ENCODE results near the gene ACACB. TPM values are rescaled to one million over a fixed set of nuclear protein-coding genes. Genes with fewer than 3 reads are reported as not detected.

Gene ACACB
- total RNA-seq, 1 experiment from 2014 or later, result 20.0 TPM

DNA sequence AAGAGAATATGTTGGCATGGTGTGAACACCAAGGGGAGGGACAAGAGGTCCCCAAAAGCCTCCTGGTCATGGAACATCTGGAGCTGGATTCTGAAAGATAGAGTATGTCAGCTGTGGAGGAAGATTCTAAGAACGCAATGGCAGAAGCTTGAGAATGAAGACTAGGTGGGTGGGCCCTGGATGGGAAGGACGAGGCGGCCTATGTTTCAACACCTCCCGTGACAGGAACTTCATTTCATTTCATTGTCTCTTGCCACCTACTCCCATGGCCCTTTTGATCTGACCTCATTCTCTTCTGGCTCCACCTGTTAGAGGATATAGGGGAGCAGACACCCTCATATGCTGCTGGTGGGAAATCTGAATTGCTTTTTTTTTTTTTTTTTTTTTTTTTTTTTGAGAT lies 15.6 kb upstream of the ACACB start:
- Mint-ChIP-seq H3K36me3 (peaks cover 58% of the 10 kb centered on the region), H3K9me3 (no peaks in the 10 kb centered on the region), H3K27me3 (ENCODE audit: low read depth) (no peaks in the 10 kb centered on the region), H3K27ac (no peak overlapping the region), H3K4me3 (no peak overlapping the region), H3K4me1 (peaks cover 9% of the 10 kb centered on the region)
- ChIA-PET POLR2A (no interaction called here), CTCF (interaction anchor here (2.8 kb wide), 1 partner anchor 11 kb away, joined by 9 read pairs; no protein-coding TSS in a partner anchor)
- DNase-seq (ENCODE audit: low spot score) (no peak), ATAC-seq (no peak)
- TF ChIP-seq, protein P1, sequence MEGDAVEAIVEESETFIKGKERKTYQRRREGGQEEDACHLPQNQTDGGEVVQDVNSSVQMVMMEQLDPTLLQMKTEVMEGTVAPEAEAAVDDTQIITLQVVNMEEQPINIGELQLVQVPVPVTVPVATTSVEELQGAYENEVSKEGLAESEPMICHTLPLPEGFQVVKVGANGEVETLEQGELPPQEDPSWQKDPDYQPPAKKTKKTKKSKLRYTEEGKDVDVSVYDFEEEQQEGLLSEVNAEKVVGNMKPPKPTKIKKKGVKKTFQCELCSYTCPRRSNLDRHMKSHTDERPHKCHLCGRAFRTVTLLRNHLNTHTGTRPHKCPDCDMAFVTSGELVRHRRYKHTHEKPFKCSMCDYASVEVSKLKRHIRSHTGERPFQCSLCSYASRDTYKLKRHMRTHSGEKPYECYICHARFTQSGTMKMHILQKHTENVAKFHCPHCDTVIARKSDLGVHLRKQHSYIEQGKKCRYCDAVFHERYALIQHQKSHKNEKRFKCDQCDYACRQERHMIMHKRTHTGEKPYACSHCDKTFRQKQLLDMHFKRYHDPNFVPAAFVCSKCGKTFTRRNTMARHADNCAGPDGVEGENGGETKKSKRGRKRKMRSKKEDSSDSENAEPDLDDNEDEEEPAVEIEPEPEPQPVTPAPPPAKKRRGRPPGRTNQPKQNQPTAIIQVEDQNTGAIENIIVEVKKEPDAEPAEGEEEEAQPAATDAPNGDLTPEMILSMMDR (IDR thresholded peaks at IDR 0.05), result no peak
- TF ChIP-seq CREM (CRISPR knock-in tag; IDR thresholded peaks at IDR 0.05), result no peak

DNA sequence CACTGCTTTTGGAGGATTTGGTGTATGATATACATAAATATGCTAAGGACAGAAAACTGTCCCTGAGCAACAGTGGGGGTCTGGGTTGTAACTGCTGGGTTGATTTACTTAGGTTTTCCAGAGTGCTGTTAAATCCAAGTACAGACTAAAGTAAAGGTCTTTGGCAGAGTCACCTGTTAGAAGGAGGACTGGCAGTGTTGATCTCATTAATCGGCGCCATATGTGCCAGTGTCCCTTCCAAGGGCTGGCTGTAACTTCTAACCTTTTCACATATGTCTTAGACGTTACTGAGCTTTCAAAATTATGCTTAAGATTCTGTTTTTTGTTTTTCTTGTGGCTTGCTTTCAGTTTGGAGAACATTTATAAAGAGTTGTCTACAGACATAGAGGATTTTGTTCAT lies 13.9 kb upstream of the ACACB start:
- Mint-ChIP-seq H3K27me3 (ENCODE audit: low read depth) (no peaks in the 10 kb centered on the region), H3K4me1 (peaks cover 9% of the 10 kb centered on the region)
- TF ChIP-seq TEAD4 (CRISPR knock-in tag; IDR thresholded peaks at IDR 0.05), result no peak
- TF ChIP-seq, protein P2, sequence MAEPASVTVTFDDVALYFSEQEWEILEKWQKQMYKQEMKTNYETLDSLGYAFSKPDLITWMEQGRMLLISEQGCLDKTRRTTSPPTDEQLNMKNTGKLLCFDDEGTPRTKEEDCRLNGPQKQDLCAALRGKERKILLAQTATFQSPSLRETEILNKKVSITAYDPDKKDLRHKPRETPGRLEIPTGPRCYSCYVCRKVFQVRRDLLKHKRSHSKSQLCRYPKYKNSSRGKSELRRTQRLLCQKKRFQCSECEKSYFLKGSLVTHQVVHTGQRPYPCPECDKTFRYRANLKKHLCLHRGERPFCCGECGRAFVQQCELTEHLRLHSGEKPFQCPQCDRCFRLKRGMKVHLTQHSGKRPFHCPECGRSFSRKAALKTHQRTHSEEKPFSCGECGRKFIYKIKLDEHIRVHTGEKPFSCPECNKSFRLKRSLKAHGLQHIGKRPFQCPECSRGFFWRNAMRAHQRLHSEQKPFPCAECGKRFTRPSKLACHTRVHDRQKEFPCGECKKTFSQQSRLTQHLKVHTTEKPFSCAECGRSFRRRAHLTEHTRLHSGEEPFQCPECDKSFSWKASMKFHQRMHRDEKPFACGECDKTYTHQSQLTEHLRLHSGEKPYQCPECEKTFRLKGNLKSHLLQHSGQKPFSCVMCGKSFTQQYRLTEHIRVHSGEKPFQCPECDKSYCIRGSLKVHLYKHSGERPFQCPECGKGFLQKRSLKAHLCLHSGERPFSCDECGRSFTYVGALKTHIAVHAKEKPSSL (CRISPR knock-in tag; conservative IDR thresholded peaks at IDR 0.05), result no peak
- TF ChIP-seq, protein P3, sequence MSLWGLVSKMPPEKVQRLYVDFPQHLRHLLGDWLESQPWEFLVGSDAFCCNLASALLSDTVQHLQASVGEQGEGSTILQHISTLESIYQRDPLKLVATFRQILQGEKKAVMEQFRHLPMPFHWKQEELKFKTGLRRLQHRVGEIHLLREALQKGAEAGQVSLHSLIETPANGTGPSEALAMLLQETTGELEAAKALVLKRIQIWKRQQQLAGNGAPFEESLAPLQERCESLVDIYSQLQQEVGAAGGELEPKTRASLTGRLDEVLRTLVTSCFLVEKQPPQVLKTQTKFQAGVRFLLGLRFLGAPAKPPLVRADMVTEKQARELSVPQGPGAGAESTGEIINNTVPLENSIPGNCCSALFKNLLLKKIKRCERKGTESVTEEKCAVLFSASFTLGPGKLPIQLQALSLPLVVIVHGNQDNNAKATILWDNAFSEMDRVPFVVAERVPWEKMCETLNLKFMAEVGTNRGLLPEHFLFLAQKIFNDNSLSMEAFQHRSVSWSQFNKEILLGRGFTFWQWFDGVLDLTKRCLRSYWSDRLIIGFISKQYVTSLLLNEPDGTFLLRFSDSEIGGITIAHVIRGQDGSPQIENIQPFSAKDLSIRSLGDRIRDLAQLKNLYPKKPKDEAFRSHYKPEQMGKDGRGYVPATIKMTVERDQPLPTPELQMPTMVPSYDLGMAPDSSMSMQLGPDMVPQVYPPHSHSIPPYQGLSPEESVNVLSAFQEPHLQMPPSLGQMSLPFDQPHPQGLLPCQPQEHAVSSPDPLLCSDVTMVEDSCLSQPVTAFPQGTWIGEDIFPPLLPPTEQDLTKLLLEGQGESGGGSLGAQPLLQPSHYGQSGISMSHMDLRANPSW (CRISPR knock-in tag; conservative IDR thresholded peaks at IDR 0.05; ENCODE audit: low read depth), result no peak
- TF ChIP-seq, protein P4, sequence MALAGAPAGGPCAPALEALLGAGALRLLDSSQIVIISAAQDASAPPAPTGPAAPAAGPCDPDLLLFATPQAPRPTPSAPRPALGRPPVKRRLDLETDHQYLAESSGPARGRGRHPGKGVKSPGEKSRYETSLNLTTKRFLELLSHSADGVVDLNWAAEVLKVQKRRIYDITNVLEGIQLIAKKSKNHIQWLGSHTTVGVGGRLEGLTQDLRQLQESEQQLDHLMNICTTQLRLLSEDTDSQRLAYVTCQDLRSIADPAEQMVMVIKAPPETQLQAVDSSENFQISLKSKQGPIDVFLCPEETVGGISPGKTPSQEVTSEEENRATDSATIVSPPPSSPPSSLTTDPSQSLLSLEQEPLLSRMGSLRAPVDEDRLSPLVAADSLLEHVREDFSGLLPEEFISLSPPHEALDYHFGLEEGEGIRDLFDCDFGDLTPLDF (CRISPR knock-in tag; IDR thresholded peaks at IDR 0.05), result no peak
- TF ChIP-seq, protein P5, sequence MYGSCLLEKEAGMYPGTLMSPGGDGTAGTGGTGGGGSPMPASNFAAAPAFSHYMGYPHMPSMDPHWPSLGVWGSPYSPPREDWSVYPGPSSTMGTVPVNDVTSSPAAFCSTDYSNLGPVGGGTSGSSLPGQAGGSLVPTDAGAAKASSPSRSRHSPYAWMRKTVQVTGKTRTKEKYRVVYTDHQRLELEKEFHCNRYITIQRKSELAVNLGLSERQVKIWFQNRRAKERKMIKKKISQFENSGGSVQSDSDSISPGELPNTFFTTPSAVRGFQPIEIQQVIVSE (CRISPR knock-in tag; IDR thresholded peaks at IDR 0.05; ENCODE audit: borderline replicate concordance), result no peak
- no peak for TF ChIP-seq ELF4 (CRISPR knock-in tag; IDR thresholded peaks at IDR 0.05; ENCODE audit: low read depth)
- TF ChIP-seq, protein P6, sequence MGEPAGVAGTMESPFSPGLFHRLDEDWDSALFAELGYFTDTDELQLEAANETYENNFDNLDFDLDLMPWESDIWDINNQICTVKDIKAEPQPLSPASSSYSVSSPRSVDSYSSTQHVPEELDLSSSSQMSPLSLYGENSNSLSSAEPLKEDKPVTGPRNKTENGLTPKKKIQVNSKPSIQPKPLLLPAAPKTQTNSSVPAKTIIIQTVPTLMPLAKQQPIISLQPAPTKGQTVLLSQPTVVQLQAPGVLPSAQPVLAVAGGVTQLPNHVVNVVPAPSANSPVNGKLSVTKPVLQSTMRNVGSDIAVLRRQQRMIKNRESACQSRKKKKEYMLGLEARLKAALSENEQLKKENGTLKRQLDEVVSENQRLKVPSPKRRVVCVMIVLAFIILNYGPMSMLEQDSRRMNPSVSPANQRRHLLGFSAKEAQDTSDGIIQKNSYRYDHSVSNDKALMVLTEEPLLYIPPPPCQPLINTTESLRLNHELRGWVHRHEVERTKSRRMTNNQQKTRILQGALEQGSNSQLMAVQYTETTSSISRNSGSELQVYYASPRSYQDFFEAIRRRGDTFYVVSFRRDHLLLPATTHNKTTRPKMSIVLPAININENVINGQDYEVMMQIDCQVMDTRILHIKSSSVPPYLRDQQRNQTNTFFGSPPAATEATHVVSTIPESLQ (CRISPR knock-in tag; IDR thresholded peaks at IDR 0.05), result no peak
- TF ChIP-seq, protein P7, sequence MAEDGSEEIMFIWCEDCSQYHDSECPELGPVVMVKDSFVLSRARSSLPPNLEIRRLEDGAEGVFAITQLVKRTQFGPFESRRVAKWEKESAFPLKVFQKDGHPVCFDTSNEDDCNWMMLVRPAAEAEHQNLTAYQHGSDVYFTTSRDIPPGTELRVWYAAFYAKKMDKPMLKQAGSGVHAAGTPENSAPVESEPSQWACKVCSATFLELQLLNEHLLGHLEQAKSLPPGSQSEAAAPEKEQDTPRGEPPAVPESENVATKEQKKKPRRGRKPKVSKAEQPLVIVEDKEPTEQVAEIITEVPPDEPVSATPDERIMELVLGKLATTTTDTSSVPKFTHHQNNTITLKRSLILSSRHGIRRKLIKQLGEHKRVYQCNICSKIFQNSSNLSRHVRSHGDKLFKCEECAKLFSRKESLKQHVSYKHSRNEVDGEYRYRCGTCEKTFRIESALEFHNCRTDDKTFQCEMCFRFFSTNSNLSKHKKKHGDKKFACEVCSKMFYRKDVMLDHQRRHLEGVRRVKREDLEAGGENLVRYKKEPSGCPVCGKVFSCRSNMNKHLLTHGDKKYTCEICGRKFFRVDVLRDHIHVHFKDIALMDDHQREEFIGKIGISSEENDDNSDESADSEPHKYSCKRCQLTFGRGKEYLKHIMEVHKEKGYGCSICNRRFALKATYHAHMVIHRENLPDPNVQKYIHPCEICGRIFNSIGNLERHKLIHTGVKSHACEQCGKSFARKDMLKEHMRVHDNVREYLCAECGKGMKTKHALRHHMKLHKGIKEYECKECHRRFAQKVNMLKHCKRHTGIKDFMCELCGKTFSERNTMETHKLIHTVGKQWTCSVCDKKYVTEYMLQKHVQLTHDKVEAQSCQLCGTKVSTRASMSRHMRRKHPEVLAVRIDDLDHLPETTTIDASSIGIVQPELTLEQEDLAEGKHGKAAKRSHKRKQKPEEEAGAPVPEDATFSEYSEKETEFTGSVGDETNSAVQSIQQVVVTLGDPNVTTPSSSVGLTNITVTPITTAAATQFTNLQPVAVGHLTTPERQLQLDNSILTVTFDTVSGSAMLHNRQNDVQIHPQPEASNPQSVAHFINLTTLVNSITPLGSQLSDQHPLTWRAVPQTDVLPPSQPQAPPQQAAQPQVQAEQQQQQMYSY (CRISPR knock-in tag; IDR thresholded peaks at IDR 0.05), result no peak
- TF ChIP-seq ATF1 (CRISPR knock-in tag; IDR thresholded peaks at IDR 0.05), result no peak
- TF ChIP-seq, protein P8, sequence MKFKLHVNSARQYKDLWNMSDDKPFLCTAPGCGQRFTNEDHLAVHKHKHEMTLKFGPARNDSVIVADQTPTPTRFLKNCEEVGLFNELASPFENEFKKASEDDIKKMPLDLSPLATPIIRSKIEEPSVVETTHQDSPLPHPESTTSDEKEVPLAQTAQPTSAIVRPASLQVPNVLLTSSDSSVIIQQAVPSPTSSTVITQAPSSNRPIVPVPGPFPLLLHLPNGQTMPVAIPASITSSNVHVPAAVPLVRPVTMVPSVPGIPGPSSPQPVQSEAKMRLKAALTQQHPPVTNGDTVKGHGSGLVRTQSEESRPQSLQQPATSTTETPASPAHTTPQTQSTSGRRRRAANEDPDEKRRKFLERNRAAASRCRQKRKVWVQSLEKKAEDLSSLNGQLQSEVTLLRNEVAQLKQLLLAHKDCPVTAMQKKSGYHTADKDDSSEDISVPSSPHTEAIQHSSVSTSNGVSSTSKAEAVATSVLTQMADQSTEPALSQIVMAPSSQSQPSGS (CRISPR knock-in tag; IDR thresholded peaks at IDR 0.05; ENCODE audit: borderline replicate concordance, low read depth), result no peak
- TF ChIP-seq, protein P9, sequence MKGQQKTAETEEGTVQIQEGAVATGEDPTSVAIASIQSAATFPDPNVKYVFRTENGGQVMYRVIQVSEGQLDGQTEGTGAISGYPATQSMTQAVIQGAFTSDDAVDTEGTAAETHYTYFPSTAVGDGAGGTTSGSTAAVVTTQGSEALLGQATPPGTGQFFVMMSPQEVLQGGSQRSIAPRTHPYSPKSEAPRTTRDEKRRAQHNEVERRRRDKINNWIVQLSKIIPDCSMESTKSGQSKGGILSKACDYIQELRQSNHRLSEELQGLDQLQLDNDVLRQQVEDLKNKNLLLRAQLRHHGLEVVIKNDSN (CRISPR knock-in tag; IDR thresholded peaks at IDR 0.05), result no peak
- TF ChIP-seq GABPB1 (CRISPR knock-in tag; IDR thresholded peaks at IDR 0.05), result no peak
- TF ChIP-seq, protein P10, sequence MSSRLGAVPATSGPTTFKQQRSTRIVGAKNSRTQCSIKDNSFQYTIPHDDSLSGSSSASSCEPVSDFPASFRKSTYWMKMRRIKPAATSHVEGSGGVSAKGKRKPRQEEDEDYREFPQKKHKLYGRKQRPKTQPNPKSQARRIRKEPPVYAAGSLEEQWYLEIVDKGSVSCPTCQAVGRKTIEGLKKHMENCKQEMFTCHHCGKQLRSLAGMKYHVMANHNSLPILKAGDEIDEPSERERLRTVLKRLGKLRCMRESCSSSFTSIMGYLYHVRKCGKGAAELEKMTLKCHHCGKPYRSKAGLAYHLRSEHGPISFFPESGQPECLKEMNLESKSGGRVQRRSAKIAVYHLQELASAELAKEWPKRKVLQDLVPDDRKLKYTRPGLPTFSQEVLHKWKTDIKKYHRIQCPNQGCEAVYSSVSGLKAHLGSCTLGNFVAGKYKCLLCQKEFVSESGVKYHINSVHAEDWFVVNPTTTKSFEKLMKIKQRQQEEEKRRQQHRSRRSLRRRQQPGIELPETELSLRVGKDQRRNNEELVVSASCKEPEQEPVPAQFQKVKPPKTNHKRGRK (CRISPR knock-in tag; IDR thresholded peaks at IDR 0.05; ENCODE audit: borderline replicate concordance), result no peak

More for the DNA sequence above, 13.9 kb upstream of the ACACB start:
- no peak overlapping the region for H3K4me3 Mint-ChIP-seq
- H3K36me3 Mint-ChIP-seq, result peaks cover 71% of the 10 kb centered on the region
- H3K27ac Mint-ChIP-seq, result no peak overlapping the region
- no peaks in the 10 kb centered on the region for H3K9me3 Mint-ChIP-seq
- POLR2A ChIA-PET, result no interaction called here
- no peak for ATAC-seq
- no peak for DNase-seq (ENCODE audit: low spot score)
- CTCF ChIA-PET, result interaction anchor here (2.8 kb wide), 1 partner anchor 9 kb away, joined by 9 read pairs; no protein-coding TSS in a partner anchor
